Stomach (tissue), 4 donors: Measurements from ENCODE around the gene ZZZ3.

Experiments used
- CTCF ChIP-seq, 7 experiments: fragments of 450-650 bp in 4 of 7; fragments of 200-600 bp in 3 of 7; sonication (generic) in 3 of 7; IDR thresholded peaks; one replicate each; pipeline ENCODE4 v1.5.1; 2016 to 2019; ENCODE audit warnings: antibody characterized with exemption in 7 of 7, control low read depth in 2 of 7, mild to moderate bottlenecking in 1 of 7
- POLR2A ChIP-seq, 4 donors: fragments of 450-650 bp; IDR thresholded peaks; one replicate each; pipeline ENCODE4 v1.6.1; 2016; ENCODE audit warnings: antibody characterized with exemption in 4 of 4, control low read depth in 2 of 4, mild to moderate bottlenecking in 1 of 4, moderate library complexity in 1 of 4

DNA sequence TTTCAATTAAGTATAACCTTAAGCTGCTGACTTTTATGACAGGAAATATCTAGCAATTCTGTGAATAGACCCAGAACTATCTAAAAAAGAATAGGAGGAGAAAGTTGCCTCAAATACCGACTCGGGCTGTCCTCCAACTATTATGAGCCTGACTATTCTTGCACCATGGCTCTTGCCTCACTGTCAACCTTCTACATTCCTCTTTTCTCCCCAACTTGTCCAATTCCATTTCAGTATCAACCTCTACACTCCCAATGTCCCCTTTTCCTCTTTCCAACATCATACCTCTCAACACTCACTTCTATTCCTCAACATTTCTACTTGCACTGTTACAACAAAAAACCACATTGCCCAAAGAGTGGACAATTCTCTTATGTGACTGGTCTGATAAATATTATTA is 2.3 kb downstream of the ZZZ3 start:
- TF ChIP-seq CTCF (IDR thresholded peaks at IDR 0.05) (no peak), POLR2A (IDR thresholded peaks at IDR 0.05) (no peak)
